SK-N-SH (cell line): ENCODE results near the gene WFDC6. TPM values are rescaled to one million over a fixed set of nuclear protein-coding genes. Genes with fewer than 3 reads are reported as not detected.

ENCODE experiments used
- CTCF ChIA-PET: fragments of 300-600, 350-600 bp; formaldehyde crosslinking; extraction: SDS; loops from one replicate; lab custom pipeline; 2021; lab: Yijun Ruan, JAX
- POLR2A ChIA-PET: fragments of 350-600 bp; sonication (Branson Sonifier 250); formaldehyde crosslinking; extraction: SDS; loops from one replicate; lab custom pipeline; 2020; ENCODE audit warnings: antibody characterized with exemption, inconsistent platforms; lab: Yijun Ruan, JAX
- DNase-seq: peaks from one replicate; pipeline ENCODE4 v3.0.0; 2012
- H2AFZ ChIP-seq: fragments of 200-600 bp; sonication (generic); 2 replicates; pipeline ENCODE4 v1.8.1; 2016; ENCODE audit warnings: antibody characterized with exemption, mild to moderate bottlenecking, low read depth
- H3F3A ChIP-seq: fragments of 200-600 bp; sonication (generic); replicated peaks from 2 replicates; pipeline ENCODE3; 2016; ENCODE audit warnings: antibody characterized with exemption, mild to moderate bottlenecking; ENCODE audit not compliant: insufficient read depth
- H3K27ac ChIP-seq, 2 experiments: fragments of 200-500 bp in 1 of 2; fragments of 200-600 bp in 1 of 2; sonication (Bioruptor generic) in 1 of 2; sonication (generic), shearing (Covaris generic) in 1 of 2; 2 replicates each; pipeline versions ENCODE4 v1.5.1 to v1.6.1; 2014 to 2016; ENCODE audit warnings: low read depth in 2 of 2, inconsistent platforms in 1 of 2, low read length in 1 of 2, mild to moderate bottlenecking in 1 of 2, mixed read lengths in 1 of 2
- H3K27me3 ChIP-seq: fragments of 200-600 bp; sonication (generic), shearing (Covaris generic); 2 replicates; pipeline ENCODE4 v1.6.1; 2016; ENCODE audit warnings: mixed run types; ENCODE audit not compliant: insufficient read depth
- H3K36me3 ChIP-seq, 2 experiments: fragments of 200-500 bp in 1 of 2; fragments of 200-600 bp in 1 of 2; sonication (Bioruptor generic) in 1 of 2; sonication (generic) in 1 of 2; replicated peaks in 1 of 2; 2 replicates each; pipeline versions ENCODE3 to v1.5.1; 2014 to 2016; ENCODE audit warnings: low read length in 1 of 2, mild to moderate bottlenecking in 1 of 2; ENCODE audit not compliant: insufficient read depth in 2 of 2, control insufficient read depth in 1 of 2
- H3K4me1 ChIP-seq, 2 experiments: fragments of 200-500 bp in 1 of 2; fragments of 200-600 bp in 1 of 2; sonication (Bioruptor generic) in 1 of 2; sonication (generic), shearing (Covaris generic) in 1 of 2; 2 replicates each; pipeline versions ENCODE4 v1.5.1 to v1.6.1; 2014 to 2016; ENCODE audit warnings: low read depth in 1 of 2, low read length in 1 of 2, mixed run types in 1 of 2; ENCODE audit not compliant: insufficient read depth in 2 of 2, control insufficient read depth in 1 of 2
- H3K4me2 ChIP-seq: fragments of 200-600 bp; sonication (generic), shearing (Covaris generic); 2 replicates; pipeline ENCODE4 v1.6.1; 2017; ENCODE audit warnings: mixed run types
- H3K4me3 ChIP-seq, 2 experiments: fragments of 200-500 bp in 1 of 2; fragments of 200-600 bp in 1 of 2; sonication (Bioruptor generic) in 1 of 2; sonication (generic), shearing (Covaris generic) in 1 of 2; 2 replicates each; pipeline versions ENCODE4 v1.5.1 to v1.8.1; 2014 to 2016; ENCODE audit warnings: low read depth in 2 of 2, inconsistent platforms in 1 of 2, low read length in 1 of 2, mild to moderate bottlenecking in 1 of 2, mixed read lengths in 1 of 2, moderate library complexity in 1 of 2
- H3K79me2 ChIP-seq: fragments of 200-600 bp; sonication (generic); 2 replicates; pipeline ENCODE4 v1.8.1; 2017; ENCODE audit warnings: mild to moderate bottlenecking; ENCODE audit not compliant: insufficient read depth
- H3K9ac ChIP-seq: fragments of 200-600 bp; sonication (generic); 2 replicates; pipeline ENCODE4 v1.6.1; 2017; ENCODE audit warnings: mixed run types
- H3K9me2 ChIP-seq: fragments of 200-600 bp; sonication (generic); 2 replicates; pipeline ENCODE4 v1.6.1; 2017; ENCODE audit warnings: mixed run types
- H3K9me3 ChIP-seq: fragments of 200-600 bp; sonication (generic); 2 replicates; pipeline ENCODE4 v1.6.1; 2017; ENCODE audit warnings: mixed run types, mild to moderate bottlenecking, moderate library complexity
- H4K20me1 ChIP-seq: fragments of 200-600 bp; sonication (generic); 2 replicates; pipeline ENCODE4 v1.6.1; 2017; ENCODE audit warnings: mild to moderate bottlenecking, mixed run types; ENCODE audit not compliant: insufficient read depth
- CHD2 ChIP-seq: fragments of 150-350 bp; IDR thresholded peaks from 2 replicates; pipeline ENCODE4 v1.6.1; 2018; ENCODE audit warnings: low read length; ENCODE audit not compliant: partially characterized antibody
- CTCF ChIP-seq: fragments of 200-600 bp; sonication (generic); IDR thresholded peaks from 2 replicates; pipeline ENCODE4 v1.6.1; 2017; ENCODE audit warnings: antibody characterized with exemption, mild to moderate bottlenecking, moderate library complexity
- ELF1 ChIP-seq: IDR thresholded peaks from 2 replicates; pipeline ENCODE4 v1.4.0; 2012
- EP300 ChIP-seq, 2 experiments: IDR thresholded peaks; 2 replicates each; pipeline versions ENCODE4 v1.4.0 to v1.6.1; 2012; ENCODE audit warnings: borderline replicate concordance in 1 of 2, low read depth in 1 of 2, low read length in 1 of 2
- EZH2phosphoT487 ChIP-seq: fragments of 200-600 bp; sonication (generic); IDR thresholded peaks from 2 replicates; pipeline ENCODE4 v1.6.1; 2017; ENCODE audit warnings: low read depth, mixed run types, mild to moderate bottlenecking, antibody characterized with exemption, moderate library complexity, borderline replicate concordance
- FOXM1 ChIP-seq: IDR thresholded peaks from 2 replicates; pipeline ENCODE4 v1.4.0; 2012; ENCODE audit warnings: low read depth, mild to moderate bottlenecking
- GATA2 ChIP-seq: sonication (generic); formaldehyde crosslinking; IDR thresholded peaks from 2 replicates; pipeline ENCODE4 v1.5.0; 2020; ENCODE audit warnings: mild to moderate bottlenecking, missing genetic modification reagents
- IRF3 ChIP-seq: fragments of 150-350 bp; IDR thresholded peaks from 2 replicates; pipeline ENCODE4 v1.6.1; 2016; ENCODE audit warnings: mild to moderate bottlenecking, low read depth, low read length
- JUND ChIP-seq: IDR thresholded peaks from 2 replicates; pipeline ENCODE4 v1.4.0; 2012
- MAX ChIP-seq: IDR thresholded peaks from 2 replicates; pipeline ENCODE4 v1.4.0; 2012; ENCODE audit warnings: low read depth
- MEF2A ChIP-seq: IDR thresholded peaks from 2 replicates; pipeline ENCODE4 v1.4.0; 2012; ENCODE audit warnings: low read depth, borderline replicate concordance
- NFIC ChIP-seq: IDR thresholded peaks from 2 replicates; pipeline ENCODE4 v1.4.0; 2012; ENCODE audit warnings: borderline replicate concordance
- NRF1 ChIP-seq: IDR thresholded peaks from 2 replicates; pipeline ENCODE4 v1.6.1; 2012; ENCODE audit warnings: low read depth, mild to moderate bottlenecking, low read length
- POLR2AphosphoS5 ChIP-seq: IDR thresholded peaks from 2 replicates; pipeline ENCODE4 v1.6.1; 2012; ENCODE audit warnings: low read depth, low read length
- RCOR1 ChIP-seq: fragments of 150-350 bp; IDR thresholded peaks from 2 replicates; pipeline ENCODE4 v1.6.1; 2017; ENCODE audit warnings: antibody characterized with exemption, low read length
- RFX5 ChIP-seq: IDR thresholded peaks from 2 replicates; pipeline ENCODE4 v1.6.1; 2012; ENCODE audit warnings: mild to moderate bottlenecking, improper control_type of control experiment, low read length
- SIN3A ChIP-seq: IDR thresholded peaks from 2 replicates; pipeline ENCODE4 v1.6.1; 2012; ENCODE audit warnings: low read depth, mild to moderate bottlenecking, low read length, moderate library complexity, borderline replicate concordance
- SMC3 ChIP-seq: IDR thresholded peaks from 2 replicates; pipeline ENCODE4 v1.6.1; 2012; ENCODE audit warnings: low read depth, low read length, improper control_type of control experiment
- TAF1 ChIP-seq: IDR thresholded peaks from 2 replicates; pipeline ENCODE4 v1.6.1; 2012; ENCODE audit warnings: low read depth, mild to moderate bottlenecking, low read length, moderate library complexity, borderline replicate concordance
- YY1 ChIP-seq: IDR thresholded peaks from 2 replicates; pipeline ENCODE4 v1.4.0; 2012; ENCODE audit warnings: low read depth, mild to moderate bottlenecking
- ZBTB33 ChIP-seq: IDR thresholded peaks from 2 replicates; pipeline ENCODE4 v1.4.0; 2012; ENCODE audit warnings: low read depth, borderline replicate concordance
- WGBS: methylation state at CpG from one replicate; pipeline ENCODE4 v1.1.6; 2017; ENCODE audit warnings: low lambda C conversion rate; 5-methylcytosine and 5-hydroxymethylcytosine counted together
- polyA plus RNA-seq, 3 experiments: library from polyadenylated mRNA; depleted of rRNA; stranded (reverse); fragments of >200 nt; gene quantifications; 2 replicates each; pipeline ENCODE4 v1.2.3, GENCODE V29; 2012

The WFDC6 gene
- polyA plus RNA-seq, 1 of the 3 experiments (the other 2 are of a cell fraction) = not detected

- Histone ChIP-seq H3K79me2 (no peaks in the 10 kb centered on the region), H4K20me1 (no peaks in the 10 kb centered on the region), H3K4me2 (no peak overlapping the region), H3K4me3 (no peak overlapping the region), H3K4me1 (no peaks in the 10 kb centered on the region), H3K9ac (no peak overlapping the region), H2AFZ (no peak overlapping the region), H3K9me2 (no peaks in the 10 kb centered on the region), H3K36me3 (no peaks in the 10 kb centered on the region), H3K27ac (no peak overlapping the region), H3K27me3 (peaks cover 26% of the 10 kb centered on the region; the same call in 1 of the 2 replicates), H3K9me3 (no peaks in the 10 kb centered on the region), H3F3A (no peaks in the 10 kb centered on the region)
- POLR2A ChIA-PET = no interaction called here
- no peak for DNase-seq
- TF ChIP-seq RFX5 = no peak
- no peak for TF ChIP-seq MAX
- no peak for TF ChIP-seq POLR2AphosphoS5
- TF ChIP-seq TAF1 = no peak
- TF ChIP-seq YY1 = no peak
- TF ChIP-seq NRF1 = no peak
- TF ChIP-seq SMC3 = no peak
- no peak for TF ChIP-seq ELF1
- TF ChIP-seq CTCF = no peak
- no peak for TF ChIP-seq MEF2A
- TF ChIP-seq NFIC = no peak
- TF ChIP-seq EZH2phosphoT487 = no peak
- TF ChIP-seq SIN3A = no peak
- TF ChIP-seq GATA2 (CRISPR knock-in tag) = no peak
- CTCF ChIA-PET = no interaction called here
These were observed 42.4 kb upstream of the WFDC6 start for GRCh38 chr20:45581702-45582101.

- Histone ChIP-seq H3K9me3 (no peaks in the 10 kb centered on the region), H3K36me3 (no peaks in the 10 kb centered on the region), H3K4me1 (no peaks in the 10 kb centered on the region), H3K4me2 (no peak within 1 kb of the TSS), H3K27ac (no peak within 1 kb of the TSS), H3K79me2 (no peaks in the 10 kb centered on the region), H4K20me1 (no peaks in the 10 kb centered on the region), H3K9me2 (no peaks in the 10 kb centered on the region), H3F3A (no peaks in the 10 kb centered on the region), H3K4me3 (no peak within 1 kb of the TSS), H3K27me3 (peaks cover 23% of the 10 kb centered on the region; the same call in 1 of the 2 replicates), H2AFZ (no peak within 1 kb of the TSS), H3K9ac (no peak within 1 kb of the TSS)
- TF ChIP-seq NFIC (no peak), RCOR1 (no peak), GATA2 (CRISPR knock-in tag) (no peak), ZBTB33 (no peak), NRF1 (no peak), TAF1 (no peak), FOXM1 (no peak), CHD2 (no peak), JUND (no peak), EP300 (IDR thresholded peaks at IDR 0.05; ENCODE audit: borderline replicate concordance in 1 of 2, low read depth in 1 of 2, low read length in 1 of 2) (no peak), RFX5 (no peak), CTCF (no peak), SMC3 (no peak), IRF3 (no peak), EZH2phosphoT487 (no peak)
- POLR2A ChIA-PET = no interaction called here
- CTCF ChIA-PET = interaction anchor here (0.8 to 1.7 kb wide), 2 partner anchors 11 to 192 kb away, joined by 5 to 10 read pairs; no protein-coding TSS in a partner anchor
- 6% methylated on average over 4 of the region's 4 CpGs for WGBS
- no peak for DNase-seq
These were observed 39.9 kb upstream of the WFDC6 start, which contains the start of gene WFDC8 for GRCh38 chr20:45579184-45579583. TSS of gene WFDC8 (minus strand) at chr20:45579284. CDS start at chr20:45579247, 37 bp downstream.
